GM19239 (cell line): ENCODE measurements around the gene MPRIP.

ENCODE experiments used
- DNase-seq: peaks from one replicate; pipeline ENCODE4 v3.0.0; 2011; ENCODE audit warnings: low spot score; ENCODE audit not compliant: insufficient read length
- FAIRE-seq: peaks from 2 replicates; lab custom pipeline; 2011; peaks lifted over from hg19 to GRCh38; lab: Jason Lieb, UNC

Gene MPRIP

DNA sequence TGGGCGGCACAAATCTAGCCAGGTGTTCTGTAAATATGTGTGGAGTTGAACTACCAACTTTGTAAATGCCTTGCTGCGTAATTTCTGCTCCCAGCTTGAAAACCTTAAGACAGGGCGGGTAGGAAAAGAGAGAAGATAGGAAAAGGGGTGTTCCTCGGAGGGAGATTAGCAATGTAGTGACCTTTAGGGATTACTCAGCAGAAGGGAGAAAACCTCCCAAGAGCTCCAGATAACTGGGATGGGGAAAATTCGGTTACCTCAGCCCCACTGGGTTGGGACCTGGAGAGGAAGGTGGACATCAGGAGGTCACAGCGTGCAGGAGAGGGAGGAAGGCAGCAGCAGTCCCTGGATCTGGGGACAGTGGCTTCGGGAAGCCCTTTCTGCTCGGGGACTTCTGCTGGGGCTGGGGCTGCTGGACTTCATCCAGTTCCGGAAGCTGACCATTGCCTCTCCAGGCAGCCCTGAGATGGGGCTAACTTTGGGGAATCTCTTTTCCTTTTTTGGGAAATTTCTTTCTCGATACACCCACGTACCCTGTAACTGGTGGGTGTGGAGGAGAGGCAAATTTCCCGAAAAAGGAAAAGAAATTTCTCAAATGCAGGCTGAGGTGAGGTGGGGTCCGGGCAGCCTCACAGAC, 39.2 kb downstream of the MPRIP start:
- no peak for DNase-seq
- FAIRE-seq, result no peak

DNA sequence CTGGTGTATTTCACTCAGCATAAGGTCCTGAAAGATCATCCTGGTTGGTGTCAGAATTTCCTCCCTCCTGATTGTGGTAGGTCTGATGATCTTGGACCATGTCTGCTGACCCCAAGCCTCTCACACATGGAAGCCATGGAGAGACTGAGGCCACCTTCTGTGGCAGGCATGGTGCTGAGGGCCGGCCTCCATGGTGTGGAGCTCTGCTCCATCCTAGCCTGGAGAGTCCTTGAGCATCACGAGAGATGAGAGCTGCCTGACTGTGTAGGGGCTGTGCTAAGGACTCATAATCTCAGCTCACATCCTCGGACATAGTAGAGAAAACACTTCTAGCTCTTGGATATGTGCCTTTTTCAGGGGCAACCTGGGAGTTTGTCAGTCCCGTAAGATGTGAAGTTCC, 40.6 kb downstream of the MPRIP start:
- no peak for FAIRE-seq
- DNase-seq, result no peak

DNA sequence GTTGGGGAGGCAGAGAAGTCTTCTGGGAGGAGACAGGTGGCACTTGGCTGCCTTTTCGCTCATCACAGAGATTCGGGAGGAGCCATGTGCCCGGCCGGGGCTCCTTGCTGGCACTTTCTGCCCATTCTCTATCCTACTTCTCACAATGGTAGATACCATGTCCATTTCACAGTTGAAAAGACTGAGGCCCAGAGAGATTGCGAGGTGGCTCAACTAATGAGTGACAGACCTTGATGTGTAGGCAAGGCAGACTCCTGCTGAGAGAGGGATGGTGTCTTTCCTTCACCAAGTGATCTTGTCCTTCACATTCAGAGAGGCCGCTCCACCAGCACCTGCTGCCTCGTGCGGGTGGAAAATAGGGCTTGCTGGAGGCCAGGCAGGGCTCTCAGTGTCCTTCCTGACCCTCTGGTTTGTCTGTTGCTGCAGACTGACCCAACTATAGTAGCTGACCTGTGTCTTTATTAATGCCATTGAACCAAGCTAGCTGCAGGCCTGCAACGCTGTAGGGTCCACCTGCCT, 42.1 kb downstream of the MPRIP start:
- FAIRE-seq, result no peak

DNA sequence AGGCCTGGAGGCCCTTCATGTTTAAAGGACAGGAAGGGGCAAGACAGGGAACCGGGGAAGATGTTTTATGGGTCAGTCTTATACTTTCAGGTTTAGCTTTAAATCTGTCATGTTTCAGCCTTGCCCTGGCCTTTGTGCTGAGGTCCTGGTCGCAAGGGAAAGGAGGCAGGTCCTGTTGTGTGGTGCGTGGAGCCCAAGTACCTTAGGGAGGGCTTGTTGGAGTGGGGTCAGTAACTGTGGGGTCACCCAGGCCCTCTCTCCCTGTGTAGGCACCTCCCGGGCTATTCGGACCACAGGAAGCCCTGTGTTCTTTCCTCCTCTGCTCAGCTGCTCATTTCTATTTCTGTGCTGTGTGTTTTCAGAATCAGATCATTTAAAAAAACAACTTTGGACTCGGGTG, 42.7 kb downstream of the MPRIP start:
- no peak for DNase-seq
- FAIRE-seq, result no peak

More for the DNA sequence above, 42.1 kb downstream of the MPRIP start:
- no peak for DNase-seq

DNA sequence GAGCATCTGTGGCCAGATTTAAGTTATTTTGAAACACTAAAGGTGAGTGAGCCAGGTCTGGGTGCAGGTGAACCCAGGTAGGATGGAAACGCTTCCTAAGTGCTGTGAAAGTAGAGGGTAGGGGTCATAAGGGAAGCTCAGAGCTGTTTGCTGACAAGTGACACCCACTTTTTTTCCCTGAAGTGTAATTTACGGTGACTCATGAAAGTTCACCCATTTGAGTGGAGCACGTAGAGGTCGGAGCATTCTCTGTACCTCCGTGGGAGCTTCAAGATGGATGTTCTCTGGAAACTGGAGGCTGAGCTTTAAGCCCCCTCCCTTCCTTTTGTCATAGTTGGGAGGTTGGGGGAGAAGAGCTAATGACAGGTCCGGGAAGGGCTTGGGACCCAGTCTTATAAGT, 44.3 kb downstream of the MPRIP start:
- FAIRE-seq, result no peak
- no peak for DNase-seq

DNA sequence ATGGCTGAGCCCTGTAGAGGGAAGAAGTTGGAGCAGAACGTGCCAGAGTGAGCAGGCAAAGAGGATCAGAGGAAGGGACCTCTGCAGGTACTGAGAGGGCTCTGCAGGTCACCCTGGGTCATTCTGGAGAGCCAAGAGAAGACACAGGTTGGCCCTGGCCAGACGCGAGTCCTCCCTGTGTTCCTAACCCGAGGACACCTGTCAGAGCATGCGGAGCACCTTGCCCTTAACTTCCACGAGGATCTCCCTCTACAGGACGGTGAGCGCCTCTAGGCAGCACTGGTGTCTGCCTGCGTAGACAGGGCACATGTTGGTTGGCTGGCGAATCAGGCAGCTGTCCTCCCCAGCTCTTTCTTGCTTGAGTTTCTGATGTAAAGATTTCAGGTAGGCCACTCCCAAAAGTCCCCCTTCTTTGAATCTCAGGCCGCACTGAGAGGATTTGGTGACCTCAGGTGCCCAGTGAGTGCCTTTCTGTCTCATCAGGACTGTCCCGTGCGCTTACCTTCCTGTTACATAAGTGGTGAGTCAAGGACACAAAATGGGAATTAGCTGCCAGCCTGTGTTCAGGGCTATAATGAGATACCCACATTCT, 45.3 kb downstream of the MPRIP start:
- DNase-seq (no peak), FAIRE-seq (no peak)

DNA sequence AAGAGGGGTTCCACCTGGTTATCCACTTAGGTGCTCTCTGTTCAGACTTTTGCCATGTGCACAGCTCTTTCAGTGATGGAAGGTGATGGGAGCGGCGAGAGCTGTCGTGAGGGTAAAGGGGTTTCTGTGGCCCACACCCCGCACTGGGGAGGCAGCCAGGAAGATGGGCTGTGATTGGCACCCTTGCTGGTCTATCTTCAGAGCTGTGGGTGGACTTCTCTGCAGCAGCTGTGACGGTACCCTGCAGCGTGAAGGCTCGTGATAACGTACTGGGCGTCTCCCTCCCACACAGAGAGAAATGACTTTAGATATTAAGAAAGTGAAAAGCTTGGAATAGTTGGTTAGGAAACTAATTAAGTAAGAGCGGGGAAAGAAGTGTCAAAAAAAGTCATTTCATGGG, 45.8 kb downstream of the MPRIP start:
- DNase-seq (no peak), FAIRE-seq (no peak)

DNA sequence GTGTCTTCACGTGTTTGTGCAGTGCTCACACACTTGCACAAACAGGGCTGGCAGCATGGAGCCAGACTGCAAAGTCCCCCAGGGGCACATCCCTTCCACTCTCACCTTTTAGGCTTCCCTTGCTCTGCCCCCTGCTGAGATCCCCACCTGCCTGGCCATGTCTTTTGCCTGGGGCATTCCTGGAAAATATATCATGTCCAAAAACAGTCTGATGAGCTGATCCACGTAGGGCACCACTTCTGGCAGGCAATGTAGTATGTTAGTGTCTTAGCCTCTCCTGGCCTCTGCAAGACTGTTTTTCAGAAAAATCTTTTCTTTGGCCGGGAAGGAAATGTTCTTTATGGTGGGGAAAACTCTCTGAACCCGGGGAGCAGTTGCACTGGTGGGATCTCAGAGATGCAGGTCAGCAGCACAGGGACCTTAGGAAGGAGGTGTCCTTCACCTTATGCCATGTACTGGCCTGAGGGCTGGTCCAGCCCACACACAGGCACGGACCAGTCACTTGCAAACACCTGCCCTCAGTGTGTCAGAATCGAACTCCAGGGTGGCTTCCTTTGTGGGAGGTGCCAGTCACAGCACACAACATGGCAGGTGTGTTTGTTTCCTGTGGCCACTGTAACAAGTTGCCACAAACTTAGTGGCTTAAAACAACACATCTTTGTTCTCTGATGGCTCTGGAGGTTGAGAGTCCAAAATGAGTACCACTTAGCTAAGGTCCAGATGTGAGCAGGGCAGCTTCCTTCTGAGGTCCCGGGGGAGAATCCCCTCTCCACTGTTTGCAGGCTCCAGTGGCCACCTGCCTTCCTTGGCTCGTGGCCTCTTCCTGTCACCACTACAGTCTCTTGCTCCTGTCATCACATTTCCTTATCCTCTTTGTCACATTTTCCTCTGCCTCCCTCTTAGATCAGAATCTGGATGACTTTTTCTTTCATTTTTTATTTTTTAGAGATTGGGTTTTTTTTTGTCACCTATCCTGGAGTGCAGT, 46.6 kb downstream of the MPRIP start:
- no peak for DNase-seq
- no peak for FAIRE-seq

DNA sequence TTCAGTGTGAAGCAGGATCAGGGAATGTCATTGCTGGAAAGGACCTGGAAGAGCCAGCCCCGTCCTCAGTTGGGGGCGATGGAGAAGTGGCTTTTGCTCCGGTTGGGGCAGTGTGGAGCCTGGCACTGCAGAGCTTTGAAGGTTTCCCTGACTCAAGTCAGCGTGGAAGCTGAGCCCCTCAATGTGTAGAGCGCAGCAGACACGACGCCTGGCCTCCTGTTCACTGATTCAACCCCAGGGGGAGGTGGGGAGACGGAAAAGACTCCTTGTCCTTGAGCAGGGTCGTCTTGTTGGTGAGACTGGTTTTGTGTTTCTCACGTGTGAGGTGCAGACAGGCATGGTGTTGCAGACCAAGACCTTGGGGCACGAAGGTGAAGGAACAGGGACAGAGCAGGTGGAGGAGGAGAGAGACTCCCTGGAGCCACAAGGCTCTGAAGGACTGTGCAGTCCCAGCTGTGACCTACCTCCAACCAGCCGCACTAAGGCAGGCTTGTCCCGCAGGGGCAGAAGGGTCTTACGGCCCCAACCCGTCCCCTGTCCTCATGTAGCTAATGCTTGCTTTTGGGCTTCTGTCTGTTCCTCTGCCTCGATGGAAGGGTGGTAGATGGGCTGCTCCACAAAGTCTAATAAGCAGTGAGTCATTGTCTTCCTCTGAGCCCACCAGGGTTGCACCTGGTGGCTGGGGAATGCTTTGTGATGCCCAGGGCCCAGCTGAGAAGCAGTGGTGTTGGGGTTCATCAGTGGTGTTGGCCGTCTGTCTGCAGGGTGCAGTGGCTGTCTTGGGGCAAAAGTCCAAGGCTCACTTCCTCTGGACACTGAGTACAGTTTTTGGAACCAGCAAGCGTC, 47.8 kb downstream of the MPRIP start:
- DNase-seq (no peak), FAIRE-seq (no peak)

DNA sequence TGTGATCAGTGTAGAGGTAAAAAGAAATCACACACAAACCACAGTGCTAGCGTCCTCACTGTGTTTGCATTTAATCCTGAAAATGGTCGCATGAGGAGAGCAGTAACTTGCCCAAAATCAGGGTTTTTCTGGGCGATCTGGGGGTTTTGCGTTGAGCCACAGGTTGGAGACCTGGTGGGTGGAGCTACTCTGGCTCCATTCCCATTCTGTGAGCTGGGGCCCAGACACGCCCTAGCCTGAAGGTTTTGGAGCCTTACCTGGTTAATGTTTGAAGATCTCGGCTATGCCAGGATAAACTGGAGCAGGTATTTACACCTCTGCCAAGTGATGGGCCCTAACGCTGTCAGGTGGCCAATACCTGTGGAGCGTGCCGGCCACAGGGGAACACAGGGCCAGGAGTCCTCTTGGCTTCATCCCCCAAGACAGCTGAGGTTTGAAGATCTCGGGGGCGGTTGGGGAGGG, 48.4 kb downstream of the MPRIP start:
- no peak for DNase-seq
- no peak for FAIRE-seq

DNA sequence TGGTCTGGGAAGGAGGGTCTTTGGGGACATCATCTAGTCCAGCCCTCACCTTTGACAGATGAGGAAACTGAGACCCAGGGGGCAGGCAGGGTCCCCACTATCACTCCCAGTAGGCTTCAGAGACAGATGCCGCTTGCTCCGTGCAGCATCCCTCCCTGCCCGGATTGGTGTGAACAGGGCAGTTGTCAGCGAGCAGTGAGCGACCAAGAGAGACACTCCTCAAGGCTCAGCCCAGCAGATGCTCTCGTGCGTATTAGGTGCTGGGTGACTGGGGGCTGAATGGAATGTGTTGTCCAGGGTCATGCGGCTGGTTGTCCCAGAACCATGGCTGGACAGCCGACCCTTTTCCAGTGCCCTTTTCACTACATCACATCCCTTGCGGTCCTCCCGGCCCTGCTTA, 49.0 kb downstream of the MPRIP start:
- no peak for DNase-seq
- no peak for FAIRE-seq

DNA sequence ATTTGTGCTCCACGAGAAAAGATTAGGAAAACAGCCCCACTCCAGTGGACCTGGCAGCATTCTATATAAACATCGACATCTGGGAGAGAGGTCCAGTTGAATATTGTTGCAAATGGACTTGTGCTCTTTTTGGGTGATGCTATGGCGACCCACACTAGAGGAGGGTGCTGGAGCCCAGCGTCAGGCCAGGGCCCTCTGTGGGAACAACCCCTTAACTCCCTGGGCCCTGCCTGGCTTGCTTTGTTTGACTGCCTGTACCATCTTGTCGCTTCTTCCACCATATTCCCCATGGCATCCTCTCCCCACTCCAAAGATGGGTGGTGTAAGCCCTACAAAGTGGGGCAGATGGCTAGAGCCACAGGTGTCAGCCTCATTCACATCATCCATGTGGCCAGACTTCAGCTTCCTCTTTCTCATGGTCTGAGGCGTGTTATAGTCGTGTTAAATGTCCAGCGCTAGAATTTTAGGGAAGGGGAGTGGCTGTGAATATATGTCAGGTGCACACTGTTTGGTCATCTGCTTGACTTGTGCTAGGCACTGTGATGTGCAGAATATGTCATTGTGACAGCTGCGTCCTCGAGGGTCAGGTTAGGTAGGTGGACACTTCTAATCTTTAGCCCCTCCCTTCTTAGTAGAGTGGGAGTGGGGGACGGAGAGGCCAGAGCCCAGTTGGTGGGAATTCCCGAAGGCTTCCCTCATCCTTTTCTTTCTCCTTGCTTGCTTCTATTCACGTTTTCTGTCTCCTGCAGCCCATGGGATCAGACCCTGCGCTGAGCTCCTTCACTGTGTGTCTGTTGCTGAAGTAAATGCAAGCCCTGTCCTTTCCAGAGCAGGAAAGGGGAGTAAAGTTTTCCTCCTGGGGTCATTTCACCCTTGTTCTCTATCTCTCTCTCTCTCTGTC, 49.8 kb downstream of the MPRIP start:
- FAIRE-seq, result no peak
- DNase-seq, result no peak

DNA sequence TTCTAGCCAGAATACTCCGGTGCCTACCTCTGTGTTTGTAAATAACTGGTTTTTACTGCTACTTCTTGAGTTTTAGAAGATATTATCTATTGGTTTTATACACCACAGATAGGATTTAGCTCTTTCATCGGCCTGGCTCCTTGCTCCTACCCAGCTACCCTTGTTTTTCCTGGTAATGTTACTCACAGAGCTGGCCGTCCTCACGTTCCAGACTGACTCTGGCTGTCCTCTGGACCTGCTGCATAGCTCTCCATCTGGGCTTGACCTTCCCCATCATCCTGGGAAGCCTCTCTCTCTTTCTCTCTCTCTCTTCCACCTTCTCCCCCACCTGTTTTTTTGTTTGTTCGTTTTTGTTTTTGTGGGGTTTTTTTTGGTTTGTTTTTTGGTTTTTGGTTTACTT, 51.5 kb downstream of the MPRIP start:
- FAIRE-seq (no peak), DNase-seq (no peak)

DNA sequence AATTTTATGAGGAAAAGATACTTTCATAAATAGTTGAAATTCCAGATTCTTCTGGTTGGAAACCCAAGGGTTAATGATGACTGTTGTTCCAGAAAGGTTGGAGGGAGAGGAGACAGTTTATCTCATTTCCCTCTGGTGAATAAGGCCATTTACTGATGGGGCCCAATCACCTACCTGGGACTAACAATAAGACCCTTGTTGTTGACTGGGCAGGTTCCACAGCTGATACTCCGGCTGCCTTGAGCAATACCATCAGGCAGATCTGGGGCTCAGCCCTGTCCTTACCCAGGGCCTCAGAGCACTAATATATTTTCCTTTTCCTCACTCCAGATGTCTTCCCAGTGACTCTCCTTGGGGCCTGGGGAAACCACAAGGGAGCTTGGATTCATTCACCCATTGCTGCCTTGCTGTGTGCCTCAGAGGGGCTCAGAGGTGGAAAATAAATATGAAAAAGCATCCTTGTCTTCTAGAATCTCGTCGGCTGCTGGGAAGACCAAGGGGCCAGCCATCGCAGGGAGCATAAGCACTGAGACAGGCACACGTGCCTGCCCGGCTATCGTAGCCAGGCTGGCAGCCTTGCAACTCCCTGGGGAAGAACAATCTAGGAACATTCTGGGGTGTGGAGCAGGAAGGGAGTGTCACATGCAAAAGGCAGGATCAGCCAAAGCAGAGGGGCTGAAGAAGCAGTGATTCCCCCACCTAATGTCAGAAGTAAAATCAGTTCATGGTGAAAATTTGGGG, 54.4 kb downstream of the MPRIP start:
- FAIRE-seq, result no peak
- no peak for DNase-seq

DNA sequence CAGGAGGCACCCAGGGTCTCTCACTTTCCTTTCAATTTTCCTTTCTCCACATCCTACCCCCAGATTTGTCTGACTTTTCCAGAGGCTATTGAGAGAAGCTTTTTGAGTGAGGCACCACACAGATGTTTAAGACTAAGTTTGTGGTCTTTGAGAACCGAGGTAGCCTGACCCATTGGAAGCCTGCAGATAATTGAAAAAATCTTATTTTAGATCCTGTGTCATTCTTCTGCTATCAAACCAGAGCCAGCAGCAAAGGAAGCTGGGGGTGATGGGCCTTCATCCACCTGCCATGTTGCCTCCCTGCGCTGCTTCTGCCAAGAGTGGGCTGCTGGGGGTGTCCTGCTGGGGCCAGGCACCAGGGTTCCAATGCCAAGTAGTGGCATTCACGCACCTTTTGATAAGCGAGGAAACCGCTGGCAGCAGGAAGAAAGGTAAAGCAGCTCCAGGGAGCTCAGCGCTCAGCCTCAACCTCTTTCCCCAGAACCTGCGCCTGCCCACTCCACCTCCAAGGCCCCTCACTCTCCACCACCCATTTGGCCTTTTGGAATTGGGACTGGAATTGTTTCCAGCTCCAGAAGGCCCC, 55.6 kb downstream of the MPRIP start:
- FAIRE-seq, result no peak
- DNase-seq, result no peak

DNA sequence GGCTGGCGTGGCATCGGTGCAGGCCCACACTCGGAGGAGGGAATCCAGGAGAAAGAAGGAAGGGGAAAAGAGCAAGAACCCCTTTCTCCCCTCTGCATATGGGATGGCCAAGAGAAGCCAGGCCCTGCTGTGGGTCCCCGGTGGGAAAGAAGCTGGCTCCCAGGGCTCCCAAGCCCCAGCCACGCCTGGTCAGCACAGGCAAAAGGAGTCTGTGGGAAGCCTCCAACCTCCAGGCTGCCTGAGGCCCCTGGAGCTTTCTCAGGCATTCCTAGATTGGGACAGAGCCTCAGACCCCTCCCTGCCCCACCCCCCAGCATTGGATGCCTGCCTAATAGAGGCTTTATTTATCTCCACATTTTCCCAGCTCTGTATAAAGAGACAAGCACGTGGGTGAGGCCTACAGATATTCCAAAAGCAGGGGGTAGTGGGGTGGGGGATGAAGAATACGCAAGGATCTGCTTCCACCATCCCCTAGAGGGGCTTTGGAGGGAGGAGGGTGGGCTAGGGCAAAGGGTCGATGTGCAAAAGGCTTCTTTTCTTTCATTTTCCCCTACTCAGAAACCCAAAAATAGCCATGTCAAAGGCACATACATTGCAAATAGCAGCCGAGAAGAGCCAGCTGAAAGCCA, 56.4 kb downstream of the MPRIP start:
- FAIRE-seq (no peak), DNase-seq (no peak)

DNA sequence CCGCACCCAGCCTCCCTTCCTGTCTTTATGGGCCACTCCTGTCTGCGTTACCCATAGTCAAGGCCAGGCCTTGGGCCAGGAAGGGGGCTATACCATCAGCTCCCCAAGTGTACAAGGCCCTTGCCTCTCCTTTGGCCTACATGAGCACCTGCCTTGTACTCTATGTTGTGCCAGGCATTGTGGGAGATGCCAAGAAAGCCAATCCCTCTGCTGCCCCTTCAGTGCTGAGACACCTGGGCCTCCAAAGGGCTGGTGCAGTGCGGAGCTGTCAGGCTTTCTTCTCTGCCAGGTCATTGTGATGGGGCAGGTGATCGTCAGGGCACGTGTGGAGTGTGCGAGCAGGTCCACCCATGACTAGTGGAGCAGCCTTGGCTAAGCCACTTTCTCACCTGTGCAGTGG, 59.9 kb downstream of the MPRIP start:
- no peak for FAIRE-seq
- no peak for DNase-seq

DNA sequence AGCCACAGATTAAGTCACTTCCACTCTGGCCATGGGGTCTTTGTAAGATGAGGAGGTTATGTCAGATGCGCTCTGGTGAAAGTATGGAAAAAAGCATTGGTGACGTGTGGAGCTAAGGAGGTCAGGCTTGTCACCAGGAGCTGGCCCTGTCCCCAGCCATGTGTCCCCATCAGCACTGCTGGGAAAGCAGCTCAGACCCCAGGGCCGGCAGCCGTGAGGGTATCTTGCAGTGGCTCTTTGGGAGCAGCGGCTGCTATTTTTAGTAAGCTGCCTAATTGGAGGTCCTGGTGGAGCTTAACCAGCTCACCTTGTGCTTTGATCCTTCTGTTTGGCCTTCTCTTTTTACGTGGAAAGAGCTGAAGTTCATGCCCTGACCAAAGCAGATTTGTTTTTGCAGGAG, 60.9 kb downstream of the MPRIP start:
- FAIRE-seq, result no peak
- no peak for DNase-seq
